LNCAP (cell line): ENCODE data around the gene ACVR1.
A peak's percentile ranks its signal among the peaks of the same experiment; 100 is the strongest.

Experiments
- TF ChIP-seq, protein P1 (sequence below): fragments of 450-650 bp; IDR thresholded peaks from 2 replicates; pipeline ENCODE4 v1.5.1; 2017; ENCODE audit warnings: mild to moderate bottlenecking

Gene ACVR1

DNA sequence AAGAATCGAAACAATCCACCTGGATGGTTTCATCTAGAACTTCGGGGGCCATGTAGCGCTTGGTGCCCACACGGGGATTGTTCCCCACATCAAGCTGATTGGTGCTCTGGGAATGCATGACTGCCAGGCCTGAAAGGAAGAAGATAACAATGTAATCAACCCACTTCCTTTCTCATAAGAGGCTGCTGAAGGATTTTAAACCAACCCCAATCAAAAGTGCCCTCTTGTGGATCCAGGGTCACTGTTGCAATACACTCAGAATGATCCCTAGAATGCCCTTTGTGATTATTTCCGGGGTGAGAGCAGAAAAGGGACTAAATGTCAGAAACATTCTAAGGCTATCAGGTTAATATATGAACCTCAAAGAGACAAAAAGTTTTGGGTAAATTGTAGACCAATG lies 115.2 kb downstream of the ACVR1 start:
- TF ChIP-seq, protein P1, sequence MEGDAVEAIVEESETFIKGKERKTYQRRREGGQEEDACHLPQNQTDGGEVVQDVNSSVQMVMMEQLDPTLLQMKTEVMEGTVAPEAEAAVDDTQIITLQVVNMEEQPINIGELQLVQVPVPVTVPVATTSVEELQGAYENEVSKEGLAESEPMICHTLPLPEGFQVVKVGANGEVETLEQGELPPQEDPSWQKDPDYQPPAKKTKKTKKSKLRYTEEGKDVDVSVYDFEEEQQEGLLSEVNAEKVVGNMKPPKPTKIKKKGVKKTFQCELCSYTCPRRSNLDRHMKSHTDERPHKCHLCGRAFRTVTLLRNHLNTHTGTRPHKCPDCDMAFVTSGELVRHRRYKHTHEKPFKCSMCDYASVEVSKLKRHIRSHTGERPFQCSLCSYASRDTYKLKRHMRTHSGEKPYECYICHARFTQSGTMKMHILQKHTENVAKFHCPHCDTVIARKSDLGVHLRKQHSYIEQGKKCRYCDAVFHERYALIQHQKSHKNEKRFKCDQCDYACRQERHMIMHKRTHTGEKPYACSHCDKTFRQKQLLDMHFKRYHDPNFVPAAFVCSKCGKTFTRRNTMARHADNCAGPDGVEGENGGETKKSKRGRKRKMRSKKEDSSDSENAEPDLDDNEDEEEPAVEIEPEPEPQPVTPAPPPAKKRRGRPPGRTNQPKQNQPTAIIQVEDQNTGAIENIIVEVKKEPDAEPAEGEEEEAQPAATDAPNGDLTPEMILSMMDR, result no peak

- TF ChIP-seq, protein P1, result no peak
Observed at GRCh38 chr2:157759855-157760254, 116.3 kb downstream of the ACVR1 start.

DNA sequence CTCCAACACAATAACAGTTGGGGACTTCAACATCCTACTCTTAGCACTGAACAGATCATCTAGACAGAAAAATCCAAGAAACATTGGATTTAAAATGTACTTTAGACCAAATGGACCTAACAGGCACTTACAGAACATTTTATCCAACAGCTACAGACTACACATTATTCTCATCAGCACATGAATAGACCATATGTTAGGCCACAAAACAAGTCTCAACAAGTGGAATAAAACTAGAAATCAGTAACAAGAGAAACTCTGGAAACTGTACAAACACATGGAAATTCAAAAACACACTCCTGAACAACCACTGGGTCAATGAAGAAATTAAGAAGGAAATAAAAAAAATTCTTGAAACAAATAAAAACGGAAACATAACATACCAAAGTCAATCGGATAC lies 117.5 kb downstream of the ACVR1 start:
- TF ChIP-seq, protein P1, result no peak

GRCh38 chr2:157757500-157757899 lies 118.6 kb downstream of the ACVR1 start:
- TF ChIP-seq, protein P1, result no peak

GRCh38 chr2:157751462-157752058 lies 124.6 kb downstream of the ACVR1 start:
- TF ChIP-seq, protein P1, result peak; percentile 10; the same call in 1 of the 2 replicates

- TF ChIP-seq, protein P1, result no peak
Observed at GRCh38 chr2:157749684-157750083, 126.4 kb downstream of the ACVR1 start.

GRCh38 chr2:157748371-157749142 lies 127.6 kb downstream of the ACVR1 start:
- TF ChIP-seq, protein P1, result no peak
